H1 (cell line): ENCODE data around the gene IL32. TPM values are rescaled to one million over a fixed set of nuclear protein-coding genes. Genes with fewer than 3 reads are reported as not detected.

Experiments
- ATF3 ChIP-seq: IDR thresholded peaks from 2 replicates; pipeline ENCODE4 v1.6.1; 2011; ENCODE audit warnings: low read depth, mild to moderate bottlenecking, low read length; ENCODE audit not compliant: insufficient read depth
- CHD2 ChIP-seq: IDR thresholded peaks from 2 replicates; pipeline ENCODE4 v1.6.1; 2012; ENCODE audit warnings: low read length, improper control_type of control experiment
- E2F6 ChIP-seq: IDR thresholded peaks from 2 replicates; pipeline ENCODE4 v1.6.1; 2012; ENCODE audit warnings: inconsistent platforms
- FOSL1 ChIP-seq: IDR thresholded peaks from 2 replicates; pipeline ENCODE4 v1.6.1; 2011; ENCODE audit warnings: mild to moderate bottlenecking, low read depth, low read length, moderate library complexity; ENCODE audit not compliant: insufficient read depth
- GABPA ChIP-seq: IDR thresholded peaks from 2 replicates; pipeline ENCODE4 v1.6.1; 2011; ENCODE audit warnings: mild to moderate bottlenecking, low read length, moderate library complexity, borderline replicate concordance; ENCODE audit not compliant: insufficient read depth
- KDM1A ChIP-seq: fragments of 200-600, 300-600 bp; sonication (generic); IDR thresholded peaks from 2 replicates; pipeline ENCODE4 v1.7.1; 2016; ENCODE audit warnings: mild to moderate bottlenecking, low read length, borderline replicate concordance
- KDM4A ChIP-seq: IDR thresholded peaks from one replicate; pipeline ENCODE4 v1.7.1; 2012; ENCODE audit warnings: low read depth, mild to moderate bottlenecking, moderate library complexity, low read length, inconsistent platforms; ENCODE audit not compliant: severe bottlenecking
- SIRT6 ChIP-seq: IDR thresholded peaks from one replicate; pipeline ENCODE4 v1.7.1; 2012; ENCODE audit warnings: low read length, inconsistent platforms
- polyA plus RNA-seq, 7 experiments: library from polyadenylated mRNA; depleted of rRNA in 3 of 7; stranded (reverse) in 5 of 7; unstranded in 2 of 7; fragments of >200 nt in 5 of 7; fragments of 200-250 nt in 2 of 7; gene quantifications; 1 replicate in 5 of 7; 2 replicates in 1 of 7; 4 replicates in 1 of 7; pipeline versions ENCODE4 v1.2.1 to v1.2.3, GENCODE V29; 2011 to 2013; ENCODE audit warnings: missing spikeins in 2 of 7, mixed read lengths in 2 of 7
- total RNA-seq: library from RNA; stranded (reverse); fragmentation: NEBNext Ultra II Directional; extraction: Animal tissue kit (Norgen Biotek cat#: 25700); gene quantifications from 2 replicates; pipeline ENCODE4 v1.2.1, GENCODE V29; 2021

Gene IL32
- total and polyA plus RNA-seq, 2 of the 8 experiments (the other 6 are each of a cell fraction or from before 2014, with no cell fraction given): 2.7 to 5.0 TPM

DNA sequence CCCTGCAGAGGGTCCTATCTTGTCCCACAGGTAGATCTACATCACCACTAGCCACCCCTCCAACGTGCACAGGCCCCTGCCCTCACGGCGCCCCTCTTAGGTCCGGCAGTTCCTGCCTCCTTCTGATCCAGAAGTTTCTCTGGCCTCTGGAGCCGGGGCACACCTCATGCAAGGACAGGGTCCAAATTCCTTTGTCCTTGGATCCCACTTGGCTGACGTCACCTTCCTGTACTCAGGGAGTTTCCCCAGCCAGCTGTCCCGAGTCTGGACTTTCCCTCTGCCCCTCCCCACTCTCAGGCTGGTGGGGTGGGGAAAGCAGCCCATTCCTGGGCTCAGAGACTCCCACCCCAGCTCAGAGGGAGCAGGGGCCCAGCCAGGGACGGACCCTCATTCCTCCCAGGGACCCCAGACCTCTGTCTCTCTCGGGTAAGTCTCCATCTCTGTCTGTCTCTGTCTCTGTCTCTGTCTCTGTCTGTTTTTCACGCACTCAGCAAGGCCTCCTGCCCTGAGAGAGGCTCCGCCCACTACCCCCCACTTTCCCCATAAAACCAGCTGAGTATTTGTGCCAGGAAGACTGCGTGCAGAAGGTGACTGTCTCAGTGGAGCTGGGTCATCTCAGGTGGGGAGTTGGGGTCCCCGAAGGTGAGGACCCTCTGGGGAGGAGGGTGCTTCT lies at the start of gene IL32 (continued):
- TF ChIP-seq ATF3: no peak
- TF ChIP-seq E2F6: no peak
- TF ChIP-seq GABPA: no peak
- TF ChIP-seq CHD2: no peak
- TF ChIP-seq FOSL1: no peak
- no peak for TF ChIP-seq KDM4A
- TF ChIP-seq KDM1A: no peak
- no peak for TF ChIP-seq SIRT6
